Astrocyte of the cerebellum (primary cell): Measurements from ENCODE around the gene CCDC85A.

Source experiments
- DNase-seq: peaks from one replicate; pipeline ENCODE4 v3.0.0-alpha.2; 2011; ENCODE audit warnings: low read depth
- H3K4me3 ChIP-seq: 2 replicates; pipeline ENCODE4 v1.5.1; 2011; ENCODE audit warnings: mild to moderate bottlenecking, low read depth, low read length, moderate library complexity
- CTCF ChIP-seq: IDR thresholded peaks from 2 replicates; pipeline ENCODE4 v1.5.1; 2012; ENCODE audit warnings: low read length, low read depth, moderate library complexity, mild to moderate bottlenecking; ENCODE audit errors: missing control alignments
- in situ Hi-C: cut with HindIII; loops from 2 replicates; pipeline ENCODE4 v1.10.0; 2017; ENCODE audit warnings: low sequenced_read_pairs

The CCDC85A gene

DNA sequence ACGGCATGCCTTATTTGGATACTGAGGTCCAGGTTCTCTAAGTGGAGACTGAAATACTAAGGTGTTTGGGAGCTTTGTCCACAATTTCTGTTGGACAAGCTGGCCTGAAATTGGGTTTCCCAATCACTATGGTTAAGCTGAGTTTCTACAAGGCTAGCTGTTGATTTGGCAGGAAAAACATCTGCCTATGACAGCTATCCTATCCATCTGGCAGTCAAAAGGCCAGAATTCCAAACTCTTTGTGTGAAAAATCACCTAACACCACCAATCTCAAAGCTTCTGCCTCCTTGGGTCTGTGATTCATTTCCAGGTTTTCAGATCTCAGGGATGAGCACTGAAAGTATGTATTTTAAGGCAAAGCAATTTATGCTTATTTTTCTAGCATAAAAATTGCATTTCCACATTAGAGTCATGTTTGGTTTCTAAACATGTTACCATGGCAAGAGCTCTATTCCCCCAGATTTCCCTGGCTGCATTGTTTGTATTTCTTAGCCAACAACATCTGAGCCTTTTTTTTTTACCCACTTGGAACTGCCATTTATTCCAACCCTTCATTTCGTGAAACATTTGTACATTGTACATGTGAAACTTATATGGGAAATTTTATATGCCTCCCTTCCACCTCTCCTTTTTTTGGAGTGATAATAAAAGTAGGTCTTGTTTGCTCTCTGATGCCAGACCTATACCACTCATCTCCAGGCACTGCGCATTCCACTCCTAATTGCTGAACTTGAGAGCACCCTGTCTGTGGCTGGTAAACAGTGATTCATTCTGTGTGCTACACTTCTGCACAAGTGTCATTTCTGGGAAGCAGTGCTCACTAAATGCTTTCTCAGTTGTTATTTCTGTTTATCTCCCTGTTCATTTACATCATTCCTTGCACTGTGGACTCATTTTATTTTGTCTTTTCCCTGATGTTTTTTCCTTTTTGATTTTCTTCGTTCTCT, 15.9 kb upstream of the CCDC85A start:
- no peak for DNase-seq
- in situ Hi-C loops = no loop called here
- TF ChIP-seq CTCF = no peak
- H3K4me3 ChIP-seq = no peak overlapping the region

- TF ChIP-seq CTCF = no peak
- no peak for DNase-seq
- H3K4me3 ChIP-seq = no peak overlapping the region
- in situ Hi-C loops = no loop called here
Measured at GRCh38 chr2:56169521-56169920, 14.3 kb upstream of the CCDC85A start.

- no peak overlapping the region for H3K4me3 ChIP-seq
- TF ChIP-seq CTCF = no peak
- no peak for DNase-seq
- in situ Hi-C loops = no loop called here
Measured at GRCh38 chr2:56170504-56170903, 13.3 kb upstream of the CCDC85A start.

DNA sequence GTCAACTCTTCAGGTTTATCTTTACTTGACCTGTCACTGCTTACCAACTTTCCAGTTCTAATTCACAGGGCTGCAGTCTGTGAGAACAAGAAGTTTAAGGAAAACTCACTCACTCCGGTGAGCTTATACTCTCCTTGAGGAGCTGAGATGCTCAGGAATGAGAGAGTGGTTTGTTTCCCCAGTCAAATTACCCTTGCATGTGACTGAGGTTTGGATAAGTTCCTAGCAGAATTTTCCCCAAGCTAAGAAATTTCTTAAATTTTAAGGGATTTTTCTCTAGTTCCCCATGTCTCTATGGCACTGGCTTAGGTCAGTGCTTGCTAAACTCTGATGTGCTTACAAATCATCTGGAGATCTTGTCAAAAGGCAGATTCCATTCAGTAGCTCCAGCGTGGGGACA, 12.8 kb upstream of the CCDC85A start:
- no peak for TF ChIP-seq CTCF

GRCh38 chr2:56175779-56176178, 8.0 kb upstream of the CCDC85A start:
- no peak for TF ChIP-seq CTCF
- in situ Hi-C loops = loop anchor here (25.0 kb wide), 1 partner anchor 587 kb away; no protein-coding TSS in a partner anchor
- no peak for DNase-seq
- no peak overlapping the region for H3K4me3 ChIP-seq

More for the DNA sequence above, 12.8 kb upstream of the CCDC85A start:
- in situ Hi-C loops = no loop called here
- no peak overlapping the region for H3K4me3 ChIP-seq
- DNase-seq = no peak

DNA sequence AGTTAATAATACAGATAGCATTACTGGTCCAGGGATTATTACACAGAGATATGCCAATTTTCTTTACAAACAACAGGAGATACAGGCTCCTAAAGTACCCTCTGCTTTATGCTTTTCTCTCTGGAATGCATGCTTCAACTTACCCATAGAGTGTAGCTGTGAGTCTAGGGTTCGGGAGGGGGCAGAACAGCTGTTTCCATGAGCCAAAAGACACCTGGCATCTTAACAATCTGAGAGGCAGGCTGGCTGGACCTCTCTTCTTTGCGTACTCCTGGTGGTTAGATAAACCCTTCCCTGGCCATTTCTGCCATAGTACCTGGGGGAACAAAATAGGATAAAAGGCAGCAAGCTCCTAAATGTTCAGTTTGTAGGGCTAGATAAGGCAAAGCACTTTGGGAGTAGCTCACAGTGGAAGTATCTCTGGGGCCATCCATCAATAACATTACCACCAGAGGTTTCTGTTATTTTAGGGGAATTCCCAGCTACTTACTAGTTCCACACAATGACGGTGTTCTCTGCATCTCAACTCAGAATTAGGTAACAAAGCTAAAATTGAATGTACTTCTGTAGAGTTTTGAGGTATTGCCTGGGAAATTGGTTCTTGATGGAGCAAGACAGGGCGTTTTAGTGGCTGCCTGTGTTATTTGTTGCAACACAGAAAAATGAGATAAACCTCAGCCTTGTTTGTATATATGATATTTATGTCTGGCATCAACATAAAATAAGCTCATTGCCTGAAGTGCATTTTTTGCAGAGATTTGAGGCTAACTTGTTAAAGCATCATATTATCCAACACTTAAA, 6.2 kb upstream of the CCDC85A start:
- TF ChIP-seq CTCF = no peak
- no peak for DNase-seq
- no peak overlapping the region for H3K4me3 ChIP-seq
- in situ Hi-C loops = loop anchor here (25.0 kb wide), 1 partner anchor 585 kb away; no protein-coding TSS in a partner anchor
